PFSK-1 (cell line): ENCODE measurements around the gene U2SURP.

Source experiments
- FOXP2 ChIP-seq: optimal IDR thresholded peaks from 2 replicates; pipeline ENCODE3; 2011; ENCODE audit warnings: borderline replicate concordance, control low read depth, inconsistent platforms; ENCODE audit not compliant: insufficient read depth; ENCODE audit errors: extremely low read length, extremely low read depth
- POLR2AphosphoS5 ChIP-seq: IDR thresholded peaks from 2 replicates; pipeline ENCODE4 v1.6.1; 2012; ENCODE audit warnings: low read depth, mild to moderate bottlenecking, control low read depth, low read length, moderate library complexity
- SIN3A ChIP-seq: IDR thresholded peaks from 2 replicates; pipeline ENCODE4 v1.6.1; 2012; ENCODE audit warnings: mild to moderate bottlenecking, low read length, moderate library complexity, borderline replicate concordance; ENCODE audit not compliant: insufficient read depth
- TAF1 ChIP-seq: IDR thresholded peaks from 2 replicates; pipeline ENCODE4 v1.6.1; 2012; ENCODE audit warnings: low read length, control low read depth, borderline replicate concordance; ENCODE audit not compliant: insufficient read depth
- TF ChIP-seq, protein P1 (sequence below), 2 experiments: IDR thresholded peaks; 2 replicates each; pipeline versions ENCODE4 v1.6.1 to v1.8.0; 2011 to 2012; ENCODE audit warnings: low read depth in 2 of 2, low read length in 2 of 2, control low read depth in 1 of 2, inconsistent platforms in 1 of 2, mild to moderate bottlenecking in 1 of 2, moderate library complexity in 1 of 2; ENCODE audit not compliant: insufficient read depth in 1 of 2

Gene U2SURP

DNA sequence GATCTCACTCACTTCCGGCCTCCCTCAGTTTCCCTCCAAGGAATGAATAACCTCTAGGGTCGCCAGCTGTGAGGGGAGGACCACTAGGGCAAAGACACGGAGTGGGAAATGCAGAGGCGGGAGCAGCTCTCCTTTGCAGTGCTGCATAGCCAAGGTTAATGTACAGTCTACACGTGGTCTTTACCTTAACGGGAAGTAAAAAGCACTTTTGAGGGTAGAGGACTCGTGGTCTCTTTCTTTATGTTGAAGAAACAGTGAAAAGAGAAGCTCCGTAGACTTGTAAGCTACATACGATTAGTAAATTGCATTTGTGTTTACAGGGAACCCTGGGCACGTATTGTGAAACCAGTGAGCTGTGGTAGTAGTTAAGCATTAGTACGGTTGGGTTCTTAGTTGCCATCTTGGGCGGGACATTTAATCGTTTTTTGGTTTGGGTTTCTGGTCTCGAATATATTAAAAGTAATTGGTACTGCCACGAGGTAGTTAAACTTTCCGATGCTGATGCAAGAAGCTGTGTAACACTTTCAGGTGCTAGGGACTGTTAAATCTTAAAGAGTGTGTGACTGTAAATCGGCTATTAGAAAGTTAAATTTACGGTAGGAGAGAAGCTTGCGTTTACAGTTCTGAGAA lies 828 bp downstream of the U2SURP start:
- TF ChIP-seq FOXP2 (no peak), SIN3A (no peak)
- TF ChIP-seq, protein P1, sequence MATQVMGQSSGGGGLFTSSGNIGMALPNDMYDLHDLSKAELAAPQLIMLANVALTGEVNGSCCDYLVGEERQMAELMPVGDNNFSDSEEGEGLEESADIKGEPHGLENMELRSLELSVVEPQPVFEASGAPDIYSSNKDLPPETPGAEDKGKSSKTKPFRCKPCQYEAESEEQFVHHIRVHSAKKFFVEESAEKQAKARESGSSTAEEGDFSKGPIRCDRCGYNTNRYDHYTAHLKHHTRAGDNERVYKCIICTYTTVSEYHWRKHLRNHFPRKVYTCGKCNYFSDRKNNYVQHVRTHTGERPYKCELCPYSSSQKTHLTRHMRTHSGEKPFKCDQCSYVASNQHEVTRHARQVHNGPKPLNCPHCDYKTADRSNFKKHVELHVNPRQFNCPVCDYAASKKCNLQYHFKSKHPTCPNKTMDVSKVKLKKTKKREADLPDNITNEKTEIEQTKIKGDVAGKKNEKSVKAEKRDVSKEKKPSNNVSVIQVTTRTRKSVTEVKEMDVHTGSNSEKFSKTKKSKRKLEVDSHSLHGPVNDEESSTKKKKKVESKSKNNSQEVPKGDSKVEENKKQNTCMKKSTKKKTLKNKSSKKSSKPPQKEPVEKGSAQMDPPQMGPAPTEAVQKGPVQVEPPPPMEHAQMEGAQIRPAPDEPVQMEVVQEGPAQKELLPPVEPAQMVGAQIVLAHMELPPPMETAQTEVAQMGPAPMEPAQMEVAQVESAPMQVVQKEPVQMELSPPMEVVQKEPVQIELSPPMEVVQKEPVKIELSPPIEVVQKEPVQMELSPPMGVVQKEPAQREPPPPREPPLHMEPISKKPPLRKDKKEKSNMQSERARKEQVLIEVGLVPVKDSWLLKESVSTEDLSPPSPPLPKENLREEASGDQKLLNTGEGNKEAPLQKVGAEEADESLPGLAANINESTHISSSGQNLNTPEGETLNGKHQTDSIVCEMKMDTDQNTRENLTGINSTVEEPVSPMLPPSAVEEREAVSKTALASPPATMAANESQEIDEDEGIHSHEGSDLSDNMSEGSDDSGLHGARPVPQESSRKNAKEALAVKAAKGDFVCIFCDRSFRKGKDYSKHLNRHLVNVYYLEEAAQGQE (IDR thresholded peaks at IDR 0.05; ENCODE audit: insufficient read depth in 1 of 2, low read depth in 2 of 2, low read length in 2 of 2), result no peak

DNA sequence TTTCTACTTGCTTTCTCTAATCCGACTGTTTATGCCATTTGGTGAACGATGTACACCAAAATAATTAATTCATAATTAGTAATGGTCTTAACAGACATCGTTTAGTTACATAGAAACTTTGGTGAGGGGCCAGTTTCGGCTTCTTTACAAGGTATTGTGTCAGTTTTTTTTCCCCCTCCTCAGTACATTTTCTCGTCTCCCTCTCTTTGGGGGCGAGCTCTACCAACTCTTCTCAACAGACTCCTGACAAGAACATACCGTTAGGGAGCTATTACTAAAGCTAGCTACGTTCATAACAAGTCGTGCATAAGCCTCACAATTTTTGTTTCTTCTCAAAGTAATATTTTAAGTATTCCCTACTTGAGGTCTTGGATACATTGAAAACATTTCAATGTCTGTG lies 1.4 kb downstream of the U2SURP start:
- TF ChIP-seq, protein P1 (IDR thresholded peaks at IDR 0.05; ENCODE audit: insufficient read depth in 1 of 2, low read depth in 2 of 2, low read length in 2 of 2), result no peak
- no peak for TF ChIP-seq SIN3A
- TF ChIP-seq POLR2AphosphoS5, result no peak
- no peak for TF ChIP-seq FOXP2
- no peak for TF ChIP-seq TAF1

DNA sequence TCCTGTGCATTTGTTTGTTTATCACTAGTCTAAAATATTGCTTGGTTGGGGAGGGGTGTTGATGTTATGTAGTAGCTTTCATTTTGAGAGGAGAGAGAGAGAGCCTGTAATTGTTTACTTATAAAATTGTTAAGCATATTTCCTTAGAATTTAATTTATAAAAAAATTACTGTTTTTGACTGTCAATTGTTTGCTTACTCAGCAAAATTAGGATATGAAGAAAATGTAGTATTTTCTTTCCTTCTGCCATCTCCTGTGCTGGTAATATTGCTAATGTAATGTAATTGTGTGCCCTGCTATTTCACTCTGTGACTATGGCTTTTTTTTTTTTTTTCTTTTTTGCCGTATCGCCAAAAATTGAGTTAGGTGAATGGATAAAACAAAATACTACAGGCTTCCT lies 3.5 kb downstream of the U2SURP start:
- TF ChIP-seq, protein P1 (IDR thresholded peaks at IDR 0.05; ENCODE audit: insufficient read depth in 1 of 2, low read depth in 2 of 2, low read length in 2 of 2), result no peak
- TF ChIP-seq SIN3A (no peak), TAF1 (no peak), POLR2AphosphoS5 (no peak), FOXP2 (no peak)

DNA sequence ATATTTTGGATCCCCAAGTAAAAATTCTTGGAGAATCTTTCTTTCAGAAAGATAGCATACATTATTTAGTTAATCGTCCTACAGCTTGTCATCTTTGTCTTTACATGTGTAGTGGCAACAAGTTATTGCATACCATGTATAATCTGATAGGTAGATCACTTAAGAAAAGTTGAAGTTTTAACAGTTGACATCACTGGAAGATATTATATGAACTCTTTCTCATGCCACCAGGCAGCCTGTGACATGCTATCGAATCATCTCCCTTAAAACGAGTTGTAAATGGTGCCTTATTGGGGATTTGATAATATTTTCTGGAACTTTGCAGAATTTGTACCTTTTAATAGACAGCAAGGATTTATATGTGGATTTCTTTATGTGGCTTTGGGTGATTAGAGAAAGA lies 8.7 kb downstream of the U2SURP start:
- TF ChIP-seq TAF1, result no peak
- TF ChIP-seq, protein P1 (IDR thresholded peaks at IDR 0.05; ENCODE audit: insufficient read depth in 1 of 2, low read depth in 2 of 2, low read length in 2 of 2), result no peak
- TF ChIP-seq POLR2AphosphoS5, result no peak
- no peak for TF ChIP-seq FOXP2
- no peak for TF ChIP-seq SIN3A

DNA sequence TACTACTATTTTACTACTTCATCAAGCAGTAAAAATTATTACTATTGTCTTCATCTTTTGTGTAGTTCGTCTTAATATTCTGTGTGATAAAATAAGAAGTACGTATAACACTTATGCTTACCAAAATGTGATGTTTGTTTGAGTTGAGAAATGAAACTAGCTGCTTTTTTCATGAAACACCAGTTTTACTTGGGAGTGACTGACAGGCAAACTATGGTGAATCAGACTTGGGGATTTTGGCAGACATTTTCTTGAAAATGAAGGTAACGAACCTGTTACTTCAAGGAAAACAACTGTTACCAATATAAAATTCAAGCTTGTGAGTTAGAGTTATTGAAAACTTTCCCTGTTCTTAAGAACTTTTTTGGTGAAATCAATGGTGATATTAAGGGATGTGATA lies 10.3 kb downstream of the U2SURP start:
- TF ChIP-seq TAF1, result no peak
- no peak for TF ChIP-seq FOXP2
- TF ChIP-seq, protein P1 (IDR thresholded peaks at IDR 0.05; ENCODE audit: insufficient read depth in 1 of 2, low read depth in 2 of 2, low read length in 2 of 2), result no peak
- no peak for TF ChIP-seq SIN3A
- no peak for TF ChIP-seq POLR2AphosphoS5
